K562 (cell line): Measurements from ENCODE around the gene LRP1-AS. TPM values are rescaled to one million over a fixed set of nuclear protein-coding genes. Genes with fewer than 3 reads are reported as not detected.

Experiments
- ATAC-seq: fragments of 200-7000 bp; cut with Tn5 transposase; 3 replicates; pipeline ENCODE4 v1.9.1; 2020; ENCODE audit warnings: moderate library complexity
- BruUV-seq: library from RNA; stranded (reverse); fragments of 400-500 nt; replicated peaks from 2 replicates; lab custom pipeline; 2021; lab: Mats Ljungman, UMichigan
- CTCF ChIA-PET: fragments of 300-600 bp; formaldehyde crosslinking; extraction: SDS; loops from one replicate; lab custom pipeline; 2021; ENCODE audit warnings: low intra/inter-chr PET ratio; lab: Yijun Ruan, JAX
- POLR2A ChIA-PET: fragments of 300-600, 350-650 bp; sonication (Branson Sonifier 250); formaldehyde crosslinking; extraction: SDS; loops from one replicate; lab custom pipeline; 2021; ENCODE audit warnings: antibody characterized with exemption, inconsistent platforms; lab: Yijun Ruan, JAX
- DNase-seq, 4 experiments: peaks; one replicate each; pipeline versions ENCODE4 v3.0.0 to v3.0.0-alpha.2; 2011 to 2018; ENCODE audit warnings: low spot score in 3 of 4, mixed read lengths in 3 of 4; ENCODE audit errors: extremely low read depth in 1 of 4
- FAIRE-seq: peaks from 2 replicates; lab custom pipeline; 2011; peaks lifted over from hg19 to GRCh38; lab: Jason Lieb, UNC
- H2AFZ ChIP-seq: 2 replicates; pipeline ENCODE4 v1.6.0; 2011; ENCODE audit warnings: low read depth, low read length, control low read depth, inconsistent platforms
- H3K27ac ChIP-seq: fragments of 200-600 bp; 3 replicates; pipeline ENCODE4 v1.8.0; 2011; ENCODE audit warnings: low read depth, mild to moderate bottlenecking, control low read depth, inconsistent platforms, low read length, moderate library complexity, mixed read lengths; ENCODE audit errors: extremely low read depth
- H3K27me3 ChIP-seq, 2 experiments: fragments of 300-600 bp in 1 of 2; 2 replicates in 1 of 2; 3 replicates in 1 of 2; pipeline versions ENCODE4 v1.6.0 to v1.8.0; 2011; ENCODE audit warnings: inconsistent platforms in 2 of 2, low read length in 2 of 2, mild to moderate bottlenecking in 1 of 2, mixed read lengths in 1 of 2, moderate library complexity in 1 of 2; ENCODE audit not compliant: control insufficient read depth in 2 of 2, insufficient read depth in 2 of 2
- H3K36me3 ChIP-seq: fragments of 300-600 bp; 3 replicates; pipeline ENCODE4 v1.8.0; 2011; ENCODE audit warnings: mild to moderate bottlenecking, low read length, inconsistent platforms; ENCODE audit not compliant: control insufficient read depth, insufficient read depth
- H3K4me1 ChIP-seq, 2 experiments: fragments of 200-600 bp in 1 of 2; replicated peaks in 1 of 2; 2 replicates in 1 of 2; 3 replicates in 1 of 2; pipeline versions ENCODE4 v1.5.1 to v1.8.0; 2011; ENCODE audit warnings: inconsistent platforms in 2 of 2, low read length in 2 of 2, mild to moderate bottlenecking in 1 of 2, mixed read lengths in 1 of 2, moderate library complexity in 1 of 2; ENCODE audit not compliant: control insufficient read depth in 2 of 2, insufficient read depth in 2 of 2
- H3K4me2 ChIP-seq: 2 replicates; pipeline ENCODE4 v1.6.1; 2011; ENCODE audit warnings: low read length, control low read depth, inconsistent platforms, mixed read lengths; ENCODE audit not compliant: insufficient read depth
- H3K4me3 ChIP-seq: fragments of 200-600 bp; sonication (generic), shearing (Covaris generic); 2 replicates; pipeline ENCODE4 v1.5.1; 2016; ENCODE audit warnings: control low read depth, inconsistent platforms
- H3K79me2 ChIP-seq: fragments of 200-600 bp; 3 replicates; pipeline ENCODE4 v1.8.0; 2011; ENCODE audit warnings: low read length, inconsistent platforms; ENCODE audit not compliant: control insufficient read depth, insufficient read depth
- H3K9ac ChIP-seq, 2 experiments: 2 replicates each; pipeline versions ENCODE4 v1.6.0 to v1.6.1; 2011; ENCODE audit warnings: low read depth in 2 of 2, low read length in 2 of 2, control low read depth in 1 of 2, inconsistent platforms in 1 of 2, mild to moderate bottlenecking in 1 of 2, mixed read lengths in 1 of 2; ENCODE audit not compliant: insufficient read depth in 1 of 2
- H3K9me1 ChIP-seq: one replicate; pipeline ENCODE4 v1.6.0; 2011; ENCODE audit warnings: inconsistent platforms, mild to moderate bottlenecking, low read length, moderate library complexity; ENCODE audit not compliant: control insufficient read depth, insufficient read depth
- H3K9me3 ChIP-seq: replicated peaks from 2 replicates; pipeline ENCODE4 v1.5.1; 2011; ENCODE audit warnings: low read depth, low read length, inconsistent platforms; ENCODE audit not compliant: control insufficient read depth, insufficient read depth
- H4K20me1 ChIP-seq: replicated peaks from 2 replicates; pipeline ENCODE4 v1.6.1; 2011; ENCODE audit warnings: low read length, inconsistent platforms, mixed read lengths; ENCODE audit not compliant: control insufficient read depth, insufficient read depth
- ZSCAN32 ChIP-seq: fragments of 450-650 bp; formaldehyde crosslinking; IDR thresholded peaks from 2 replicates; pipeline ENCODE4 v1.4.0; 2020; ENCODE audit warnings: mild to moderate bottlenecking, moderate library complexity
- WGBS: fragments of 100-300 bp; shearing (Covaris generic); methylation state at CpG from one replicate; pipeline ENCODE4 v1.1.6; 2016; ENCODE audit warnings: low coverage, mixed read lengths; ENCODE audit not compliant: insufficient coverage; ENCODE audit errors: missing lambda C conversion rate; 5-methylcytosine and 5-hydroxymethylcytosine counted together
- in situ Hi-C: fragments of 300-500 bp; cut with MboI; formaldehyde crosslinking; loops from 4 replicates; pipeline ENCODE4 v1.15.0; 2018; ENCODE audit warnings: inconsistent platforms, mixed read lengths
- intact Hi-C: fragments of 100-400 bp; cut with micrococcal nuclease; formaldehyde crosslinking; loops from 2 replicates; pipeline ENCODE4 v1.14.2; 2022
- polyA plus RNA-seq, 8 experiments: library from polyadenylated mRNA; depleted of rRNA in 4 of 8; stranded (reverse) in 5 of 8; unstranded in 3 of 8; fragments of >200 nt; fragmentation: Nextera tagmentation in 2 of 8; fragmentation: Illumina TruSeq in 1 of 8; extraction: Ambion mirVana in 2 of 8; extraction: Trizol in 1 of 8; gene quantifications; 2 replicates each; pipeline versions ENCODE4 v1.2.1 to v1.2.3, GENCODE V29; 2011 to 2014; ENCODE audit warnings: inconsistent platforms in 1 of 8, missing spikeins in 1 of 8
- total RNA-seq, 7 experiments: library from RNA; depleted of rRNA in 6 of 7; stranded (reverse); fragments of >200 nt in 6 of 7; fragmentation: Illumina TruSeq in 2 of 7; extraction: Trizol in 2 of 7; gene quantifications; 2 replicates each; pipeline versions ENCODE4 v1.2.1 to v1.2.3, GENCODE V29; 2011 to 2021; ENCODE audit warnings: low replicate concordance in 1 of 7
- TF ChIP-seq, protein P1 (sequence below): fragments of 250-450 bp; sonication (Bioruptor Pico); IDR thresholded peaks from 2 replicates; pipeline ENCODE4 v1.5.0; 2021; ENCODE audit warnings: mild to moderate bottlenecking, moderate library complexity
- TF ChIP-seq, protein P2 (sequence below): IDR thresholded peaks from 3 replicates; pipeline ENCODE4 v1.6.1; 2011; ENCODE audit warnings: borderline replicate concordance, mild to moderate bottlenecking, moderate library complexity; ENCODE audit not compliant: insufficient read length; ENCODE audit errors: extremely low read depth
- TF ChIP-seq, protein P3 (sequence below): fragments of 150-350 bp; conservative IDR thresholded peaks from 2 replicates; pipeline ENCODE4 v1.6.1; 2014; ENCODE audit warnings: low read length

Gene LRP1-AS
- total and polyA plus RNA-seq, 9 of the 15 experiments (the other 6 are each of a cell fraction or from before 2014, with no cell fraction given) = not detected

DNA sequence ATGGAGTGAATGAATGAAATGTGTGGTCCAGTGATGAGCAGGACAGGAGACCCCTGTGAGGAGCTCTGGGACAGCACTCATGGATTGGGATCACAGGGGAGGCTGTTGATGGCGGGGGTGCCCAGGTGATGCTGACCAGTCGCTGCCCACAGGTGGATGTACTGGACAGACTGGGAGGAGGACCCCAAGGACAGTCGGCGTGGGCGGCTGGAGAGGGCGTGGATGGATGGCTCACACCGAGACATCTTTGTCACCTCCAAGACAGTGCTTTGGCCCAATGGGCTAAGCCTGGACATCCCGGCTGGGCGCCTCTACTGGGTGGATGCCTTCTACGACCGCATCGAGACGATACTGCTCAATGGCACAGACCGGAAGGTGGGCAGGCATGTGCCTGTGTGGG, 13.3 kb upstream of the LRP1-AS start (continued):
- TF ChIP-seq, protein P1, sequence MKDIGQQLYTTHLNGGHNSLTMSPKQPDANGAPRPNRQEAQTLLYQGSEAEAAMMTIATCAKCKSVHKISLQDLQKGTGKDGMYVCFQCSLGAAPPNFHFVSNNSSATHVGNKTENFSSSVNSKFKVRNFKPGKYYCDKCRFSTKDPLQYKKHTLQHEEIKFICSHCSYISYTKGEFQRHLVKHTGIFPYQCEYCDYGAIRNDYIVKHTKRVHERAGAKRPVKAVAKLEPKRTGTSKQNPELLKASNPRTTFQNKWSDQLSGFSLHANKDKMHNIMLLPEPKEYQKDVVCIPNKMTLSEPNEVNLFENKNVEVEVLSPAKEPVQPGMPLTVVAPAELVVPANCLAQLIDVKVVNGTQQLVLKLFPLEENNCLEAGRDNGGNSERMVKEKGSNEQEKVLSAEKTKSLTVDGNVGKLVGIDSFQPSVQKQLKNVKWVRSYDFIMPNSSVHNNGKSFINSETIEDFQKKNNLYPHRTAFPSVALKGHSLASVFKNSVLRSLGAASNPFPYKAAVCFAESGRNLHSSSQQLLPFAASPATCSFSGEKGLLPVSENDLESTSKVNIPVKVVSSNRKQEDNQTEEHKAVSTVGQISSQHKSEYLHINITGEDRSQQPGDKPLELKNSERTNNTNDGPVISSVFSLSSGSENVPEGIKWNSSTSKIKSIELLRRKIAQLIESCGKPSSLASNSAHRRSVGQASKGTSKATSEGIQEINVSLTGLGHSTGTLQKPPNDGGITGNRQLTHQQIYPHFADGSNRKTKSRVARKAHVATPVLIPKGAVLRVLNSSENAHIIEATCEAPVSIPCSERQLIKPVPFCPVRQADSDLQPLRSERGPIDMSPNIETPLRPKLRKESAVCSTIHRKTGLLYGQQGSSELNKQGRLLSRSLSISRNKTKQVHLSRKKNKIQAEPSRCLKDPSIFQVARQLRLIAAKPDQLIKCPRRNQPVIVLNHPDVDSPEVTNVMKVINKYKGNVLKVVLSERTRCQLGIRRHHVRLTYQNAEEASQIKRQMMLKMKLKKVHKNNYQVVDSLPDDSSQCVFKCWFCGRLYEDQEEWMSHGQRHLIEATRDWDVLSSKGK = no peak

DNA sequence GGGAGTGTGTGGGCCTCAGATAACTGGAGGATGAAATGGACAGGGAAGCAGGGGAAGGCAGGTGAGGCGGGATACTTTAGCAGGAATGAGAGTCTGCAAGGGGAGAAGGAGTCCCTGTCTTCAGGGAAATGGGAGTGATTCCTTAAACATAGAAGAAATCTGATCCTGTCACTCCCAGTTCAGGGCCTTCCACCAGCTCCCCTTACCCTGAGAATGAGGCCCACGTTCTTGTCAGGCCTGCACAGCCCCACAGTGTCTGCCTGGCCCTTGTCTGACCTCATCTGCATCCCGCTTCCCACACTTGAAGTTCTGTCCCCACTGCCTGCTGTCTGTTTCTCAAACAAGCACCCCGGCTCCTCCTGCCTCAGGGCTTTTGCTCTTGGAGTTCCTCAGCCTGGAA, 12.6 kb upstream of the LRP1-AS start:
- Histone ChIP-seq H3K36me3 (no peaks in the 10 kb centered on the region), H3K4me1 (peaks cover 3 to 7% of the 10 kb centered on the region in 2 experiments; a peak in 4 of 5 replicates), H4K20me1 (no peaks in the 10 kb centered on the region), H3K27me3 (peaks cover 42 to 66% of the 10 kb centered on the region in 2 experiments), H3K79me2 (no peaks in the 10 kb centered on the region), H3K27ac (no peak overlapping the region), H3K9me1 (no peaks in the 10 kb centered on the region), H2AFZ (no peak overlapping the region), H3K9me3 (no peaks in the 10 kb centered on the region), H3K4me3 (no peak overlapping the region), H3K9ac (no peak overlapping the region), H3K4me2 (no peak overlapping the region)
- no peak for ATAC-seq
- ChIA-PET CTCF (no interaction called here), POLR2A (interaction anchor here (0.6 to 1.3 kb wide), 3 partner anchors 8 to 68 kb away, joined by 3 to 4 read pairs (median 3); no protein-coding TSS in a partner anchor)
- intact Hi-C loops (no loop called here), in situ Hi-C loops (no loop called here)
- FAIRE-seq = no peak
- BruUV-seq = no TSS peak
- no peak for DNase-seq
- no peak for TF ChIP-seq ZSCAN32
- TF ChIP-seq, protein P2, sequence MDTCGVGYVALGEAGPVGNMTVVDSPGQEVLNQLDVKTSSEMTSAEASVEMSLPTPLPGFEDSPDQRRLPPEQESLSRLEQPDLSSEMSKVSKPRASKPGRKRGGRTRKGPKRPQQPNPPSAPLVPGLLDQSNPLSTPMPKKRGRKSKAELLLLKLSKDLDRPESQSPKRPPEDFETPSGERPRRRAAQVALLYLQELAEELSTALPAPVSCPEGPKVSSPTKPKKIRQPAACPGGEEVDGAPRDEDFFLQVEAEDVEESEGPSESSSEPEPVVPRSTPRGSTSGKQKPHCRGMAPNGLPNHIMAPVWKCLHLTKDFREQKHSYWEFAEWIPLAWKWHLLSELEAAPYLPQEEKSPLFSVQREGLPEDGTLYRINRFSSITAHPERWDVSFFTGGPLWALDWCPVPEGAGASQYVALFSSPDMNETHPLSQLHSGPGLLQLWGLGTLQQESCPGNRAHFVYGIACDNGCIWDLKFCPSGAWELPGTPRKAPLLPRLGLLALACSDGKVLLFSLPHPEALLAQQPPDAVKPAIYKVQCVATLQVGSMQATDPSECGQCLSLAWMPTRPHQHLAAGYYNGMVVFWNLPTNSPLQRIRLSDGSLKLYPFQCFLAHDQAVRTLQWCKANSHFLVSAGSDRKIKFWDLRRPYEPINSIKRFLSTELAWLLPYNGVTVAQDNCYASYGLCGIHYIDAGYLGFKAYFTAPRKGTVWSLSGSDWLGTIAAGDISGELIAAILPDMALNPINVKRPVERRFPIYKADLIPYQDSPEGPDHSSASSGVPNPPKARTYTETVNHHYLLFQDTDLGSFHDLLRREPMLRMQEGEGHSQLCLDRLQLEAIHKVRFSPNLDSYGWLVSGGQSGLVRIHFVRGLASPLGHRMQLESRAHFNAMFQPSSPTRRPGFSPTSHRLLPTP = no peak
- TF ChIP-seq, protein P3, sequence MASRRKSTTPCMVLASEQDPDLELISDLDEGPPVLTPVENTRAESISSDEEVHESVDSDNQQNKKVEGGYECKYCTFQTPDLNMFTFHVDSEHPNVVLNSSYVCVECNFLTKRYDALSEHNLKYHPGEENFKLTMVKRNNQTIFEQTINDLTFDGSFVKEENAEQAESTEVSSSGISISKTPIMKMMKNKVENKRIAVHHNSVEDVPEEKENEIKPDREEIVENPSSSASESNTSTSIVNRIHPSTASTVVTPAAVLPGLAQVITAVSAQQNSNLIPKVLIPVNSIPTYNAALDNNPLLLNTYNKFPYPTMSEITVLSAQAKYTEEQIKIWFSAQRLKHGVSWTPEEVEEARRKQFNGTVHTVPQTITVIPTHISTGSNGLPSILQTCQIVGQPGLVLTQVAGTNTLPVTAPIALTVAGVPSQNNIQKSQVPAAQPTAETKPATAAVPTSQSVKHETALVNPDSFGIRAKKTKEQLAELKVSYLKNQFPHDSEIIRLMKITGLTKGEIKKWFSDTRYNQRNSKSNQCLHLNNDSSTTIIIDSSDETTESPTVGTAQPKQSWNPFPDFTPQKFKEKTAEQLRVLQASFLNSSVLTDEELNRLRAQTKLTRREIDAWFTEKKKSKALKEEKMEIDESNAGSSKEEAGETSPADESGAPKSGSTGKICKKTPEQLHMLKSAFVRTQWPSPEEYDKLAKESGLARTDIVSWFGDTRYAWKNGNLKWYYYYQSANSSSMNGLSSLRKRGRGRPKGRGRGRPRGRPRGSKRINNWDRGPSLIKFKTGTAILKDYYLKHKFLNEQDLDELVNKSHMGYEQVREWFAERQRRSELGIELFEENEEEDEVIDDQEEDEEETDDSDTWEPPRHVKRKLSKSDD = no peak
- WGBS = 8% methylated on average over 4 of the region's 4 CpGs
